Neural cell (in vitro differentiated cells): ENCODE data around the gene ARHGAP6. TPM values are rescaled to one million over a fixed set of nuclear protein-coding genes. Genes with fewer than 3 reads are reported as not detected.

Experiments
- H2AFZ ChIP-seq: fragments of 200-600, 300-800 bp; sonication (generic), shearing (Covaris generic); 2 replicates; pipeline ENCODE4 v1.6.0; 2014; ENCODE audit warnings: low read depth, mild to moderate bottlenecking, antibody characterized with exemption, low read length, moderate library complexity
- H3F3A ChIP-seq: fragments of 200-600 bp; shearing (Covaris generic); 2 replicates; pipeline ENCODE4 v1.6.1; 2016; ENCODE audit warnings: mild to moderate bottlenecking, moderate library complexity, mixed read lengths, antibody characterized with exemption, low read length; ENCODE audit not compliant: insufficient read depth, poor library complexity, severe bottlenecking
- H3K27ac ChIP-seq: fragments of 200-600, 300-800 bp; sonication (generic), shearing (Covaris generic); 2 replicates; pipeline ENCODE4 v1.5.1; 2014; ENCODE audit warnings: mild to moderate bottlenecking, low read length, moderate library complexity
- H3K27me3 ChIP-seq: fragments of 300-800, 200-600 bp; sonication (generic), shearing (Covaris generic); 2 replicates; pipeline ENCODE4 v1.6.0; 2014; ENCODE audit warnings: mild to moderate bottlenecking, low read depth, low read length, moderate library complexity; ENCODE audit not compliant: insufficient read depth
- H3K36me3 ChIP-seq: fragments of 300-800, 200-600 bp; sonication (generic), shearing (Covaris generic); 2 replicates; pipeline ENCODE4 v1.5.1; 2014; ENCODE audit warnings: mild to moderate bottlenecking, antibody characterized with exemption, low read length, moderate library complexity; ENCODE audit not compliant: insufficient read depth
- H3K4me2 ChIP-seq: fragments of 300-800, 200-600 bp; sonication (generic), shearing (Covaris generic); 2 replicates; pipeline ENCODE4 v1.6.0; 2014; ENCODE audit warnings: mild to moderate bottlenecking, low read length
- H3K4me3 ChIP-seq: fragments of 300-800, 200-600 bp; sonication (generic), shearing (Covaris generic); 2 replicates; pipeline ENCODE4 v1.5.1; 2014; ENCODE audit warnings: mild to moderate bottlenecking, low read length, moderate library complexity
- H3K79me2 ChIP-seq: fragments of 200-600 bp; shearing (Covaris generic); replicated peaks from 2 replicates; pipeline ENCODE4 v1.6.0; 2014; ENCODE audit warnings: mild to moderate bottlenecking, low read length, moderate library complexity; ENCODE audit not compliant: insufficient read depth
- H3K9ac ChIP-seq: fragments of 300-800, 200-600 bp; sonication (generic), shearing (Covaris generic); 2 replicates; pipeline ENCODE4 v1.6.1; 2016; ENCODE audit warnings: mild to moderate bottlenecking, low read length, mixed read lengths
- H3K9me2 ChIP-seq: fragments of 200-600 bp; shearing (Covaris generic); 2 replicates; pipeline ENCODE4 v1.6.1; 2016; ENCODE audit warnings: mild to moderate bottlenecking, low read length, mixed read lengths; ENCODE audit not compliant: insufficient read depth
- H3K9me3 ChIP-seq: fragments of 200-600, 300-800 bp; sonication (generic), shearing (Covaris generic); 2 replicates; pipeline ENCODE4 v1.6.1; 2016; ENCODE audit warnings: mild to moderate bottlenecking, mixed run types, low read length, moderate library complexity, mixed read lengths
- H4K20me1 ChIP-seq: fragments of 200-600 bp; shearing (Covaris generic); 2 replicates; pipeline ENCODE4 v1.6.1; 2016; ENCODE audit warnings: mild to moderate bottlenecking, mixed run types; ENCODE audit not compliant: insufficient read depth
- EP300 ChIP-seq: fragments of 450-650 bp; conservative IDR thresholded peaks from 2 replicates; pipeline ENCODE4 v1.6.1; 2014; ENCODE audit warnings: antibody characterized with exemption, mild to moderate bottlenecking, moderate library complexity; ENCODE audit not compliant: poor library complexity, severe bottlenecking
- EZH2 ChIP-seq: fragments of 200-600, 300-800 bp; shearing (Covaris generic), sonication (generic); IDR thresholded peaks from 2 replicates; pipeline ENCODE4 v1.6.1; 2014; ENCODE audit warnings: antibody characterized with exemption, low read length, borderline replicate concordance, mild to moderate bottlenecking; ENCODE audit not compliant: insufficient read depth, poor library complexity, severe bottlenecking
- MXI1 ChIP-seq: fragments of 450-650 bp; conservative IDR thresholded peaks from 2 replicates; pipeline ENCODE4 v1.6.1; 2014; ENCODE audit warnings: antibody characterized with exemption, mild to moderate bottlenecking; ENCODE audit not compliant: poor library complexity, severe bottlenecking
- POLR2AphosphoS5 ChIP-seq: IDR thresholded peaks from 2 replicates; pipeline ENCODE4 v1.6.1; 2012
- RAD21 ChIP-seq: fragments of 450-650 bp; conservative IDR thresholded peaks from 2 replicates; pipeline ENCODE4 v1.6.1; 2014; ENCODE audit warnings: antibody characterized with exemption, mild to moderate bottlenecking, moderate library complexity
- SMC3 ChIP-seq: fragments of 450-650 bp; conservative IDR thresholded peaks from 2 replicates; pipeline ENCODE4 v1.6.1; 2014; ENCODE audit warnings: antibody characterized with exemption, mild to moderate bottlenecking, moderate library complexity; ENCODE audit not compliant: poor library complexity
- TAF1 ChIP-seq: IDR thresholded peaks from 2 replicates; pipeline ENCODE4 v1.6.1; 2012; ENCODE audit warnings: low read depth
- polyA plus RNA-seq: library from polyadenylated mRNA; depleted of rRNA; stranded (reverse); fragments of >200 nt; gene quantifications from 2 replicates; pipeline ENCODE4 v1.2.3, GENCODE V29; 2014
- TF ChIP-seq, protein P1 (sequence below): fragments of 450-650 bp; IDR thresholded peaks from 2 replicates; pipeline ENCODE4 v1.5.1; 2014; ENCODE audit warnings: antibody characterized with exemption, mild to moderate bottlenecking, moderate library complexity; ENCODE audit not compliant: poor library complexity, severe bottlenecking
- TF ChIP-seq, protein P2 (sequence below): IDR thresholded peaks from 2 replicates; pipeline ENCODE4 v1.6.1; 2012; ENCODE audit warnings: borderline replicate concordance

The ARHGAP6 gene
- polyA plus RNA-seq, 1 donor from 2014 or later, result 0.40 TPM

DNA sequence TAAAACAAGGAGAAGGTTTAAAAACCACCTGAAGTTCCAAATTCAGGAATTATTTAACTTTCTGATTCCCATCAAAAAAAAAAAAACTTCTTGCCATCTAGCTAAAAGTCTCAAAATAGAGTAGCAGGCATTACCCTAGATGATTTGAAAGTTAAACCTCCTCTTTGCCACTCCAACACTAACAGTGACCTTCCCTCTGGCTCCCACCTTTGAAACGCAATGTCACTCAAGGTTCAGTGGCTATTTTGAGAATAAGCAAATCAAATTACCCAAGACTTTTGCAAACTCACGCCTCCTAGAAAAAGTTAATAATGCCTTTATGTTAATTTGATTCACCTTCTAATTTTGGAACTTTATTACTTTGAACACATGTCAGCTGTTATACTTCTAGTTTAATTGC, 103.2 kb downstream of the ARHGAP6 start (continued):
- TF ChIP-seq EZH2 (no peak), TAF1 (no peak)

DNA sequence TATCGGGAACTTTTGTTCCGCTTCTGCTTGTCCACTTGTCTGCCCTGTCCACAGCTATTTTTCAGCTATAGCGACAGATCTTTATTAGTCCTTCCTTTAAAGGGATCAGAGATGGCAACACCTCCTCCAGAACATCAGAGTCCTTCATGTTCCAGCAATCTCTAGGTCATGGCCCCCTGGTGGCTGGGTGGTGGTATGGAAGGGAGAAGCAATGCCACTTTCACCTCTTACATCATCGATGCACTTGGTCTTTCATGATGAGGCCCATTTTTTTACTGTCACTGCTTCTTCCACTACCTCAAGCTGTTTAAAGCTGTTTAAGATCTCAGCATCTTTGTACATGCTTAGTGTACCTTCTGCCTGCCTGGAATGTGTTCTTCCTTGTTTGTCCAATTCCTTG, 106.7 kb downstream of the ARHGAP6 start:
- no peak overlapping the region for H3K27ac ChIP-seq
- no peaks in the 10 kb centered on the region for H3F3A ChIP-seq
- H2AFZ ChIP-seq, result no peak overlapping the region
- no peaks in the 10 kb centered on the region for H3K27me3 ChIP-seq
- H3K4me3 ChIP-seq, result no peak overlapping the region
- H3K9me3 ChIP-seq, result no peaks in the 10 kb centered on the region
- H4K20me1 ChIP-seq, result no peaks in the 10 kb centered on the region
- no peaks in the 10 kb centered on the region for H3K36me3 ChIP-seq
- no peak for TF ChIP-seq TAF1
- TF ChIP-seq, protein P1, sequence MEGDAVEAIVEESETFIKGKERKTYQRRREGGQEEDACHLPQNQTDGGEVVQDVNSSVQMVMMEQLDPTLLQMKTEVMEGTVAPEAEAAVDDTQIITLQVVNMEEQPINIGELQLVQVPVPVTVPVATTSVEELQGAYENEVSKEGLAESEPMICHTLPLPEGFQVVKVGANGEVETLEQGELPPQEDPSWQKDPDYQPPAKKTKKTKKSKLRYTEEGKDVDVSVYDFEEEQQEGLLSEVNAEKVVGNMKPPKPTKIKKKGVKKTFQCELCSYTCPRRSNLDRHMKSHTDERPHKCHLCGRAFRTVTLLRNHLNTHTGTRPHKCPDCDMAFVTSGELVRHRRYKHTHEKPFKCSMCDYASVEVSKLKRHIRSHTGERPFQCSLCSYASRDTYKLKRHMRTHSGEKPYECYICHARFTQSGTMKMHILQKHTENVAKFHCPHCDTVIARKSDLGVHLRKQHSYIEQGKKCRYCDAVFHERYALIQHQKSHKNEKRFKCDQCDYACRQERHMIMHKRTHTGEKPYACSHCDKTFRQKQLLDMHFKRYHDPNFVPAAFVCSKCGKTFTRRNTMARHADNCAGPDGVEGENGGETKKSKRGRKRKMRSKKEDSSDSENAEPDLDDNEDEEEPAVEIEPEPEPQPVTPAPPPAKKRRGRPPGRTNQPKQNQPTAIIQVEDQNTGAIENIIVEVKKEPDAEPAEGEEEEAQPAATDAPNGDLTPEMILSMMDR, result no peak
- H3K4me2 ChIP-seq, result no peak overlapping the region
- no peaks in the 10 kb centered on the region for H3K9me2 ChIP-seq
- H3K79me2 ChIP-seq, result no peaks in the 10 kb centered on the region
- H3K9ac ChIP-seq, result no peak overlapping the region

DNA sequence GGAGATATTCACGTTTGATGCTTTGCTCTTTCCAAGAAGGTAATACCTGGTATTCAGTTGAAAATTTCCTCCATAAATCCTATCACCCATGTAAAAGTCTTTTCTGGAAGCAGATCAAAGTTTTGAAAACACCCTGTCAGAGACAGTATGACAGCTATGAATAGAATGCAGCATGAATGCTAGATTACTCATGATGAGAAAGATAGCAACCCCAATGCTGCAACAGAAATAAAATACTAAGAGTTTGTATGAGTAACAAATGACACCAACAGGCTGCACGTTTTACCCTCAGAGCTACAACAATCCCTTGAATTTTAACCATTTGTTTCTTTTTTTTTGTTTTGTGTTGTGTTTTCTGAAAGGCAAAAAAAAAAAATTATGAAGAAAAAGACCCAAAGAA, 108.6 kb downstream of the ARHGAP6 start:
- H4K20me1 ChIP-seq, result no peaks in the 10 kb centered on the region
- no peaks in the 10 kb centered on the region for H3K9me2 ChIP-seq
- H3K27ac ChIP-seq, result no peak overlapping the region
- H3K9ac ChIP-seq, result no peak overlapping the region
- H3K27me3 ChIP-seq, result no peaks in the 10 kb centered on the region
- H3K9me3 ChIP-seq, result no peaks in the 10 kb centered on the region
- H3F3A ChIP-seq, result no peaks in the 10 kb centered on the region
- H3K4me3 ChIP-seq, result no peak overlapping the region
- no peak overlapping the region for H2AFZ ChIP-seq
- no peak overlapping the region for H3K4me2 ChIP-seq
- TF ChIP-seq EZH2 (no peak), SMC3 (no peak), POLR2AphosphoS5 (no peak), MXI1 (no peak), EP300 (no peak), RAD21 (no peak), TAF1 (no peak)
- TF ChIP-seq, protein P2, sequence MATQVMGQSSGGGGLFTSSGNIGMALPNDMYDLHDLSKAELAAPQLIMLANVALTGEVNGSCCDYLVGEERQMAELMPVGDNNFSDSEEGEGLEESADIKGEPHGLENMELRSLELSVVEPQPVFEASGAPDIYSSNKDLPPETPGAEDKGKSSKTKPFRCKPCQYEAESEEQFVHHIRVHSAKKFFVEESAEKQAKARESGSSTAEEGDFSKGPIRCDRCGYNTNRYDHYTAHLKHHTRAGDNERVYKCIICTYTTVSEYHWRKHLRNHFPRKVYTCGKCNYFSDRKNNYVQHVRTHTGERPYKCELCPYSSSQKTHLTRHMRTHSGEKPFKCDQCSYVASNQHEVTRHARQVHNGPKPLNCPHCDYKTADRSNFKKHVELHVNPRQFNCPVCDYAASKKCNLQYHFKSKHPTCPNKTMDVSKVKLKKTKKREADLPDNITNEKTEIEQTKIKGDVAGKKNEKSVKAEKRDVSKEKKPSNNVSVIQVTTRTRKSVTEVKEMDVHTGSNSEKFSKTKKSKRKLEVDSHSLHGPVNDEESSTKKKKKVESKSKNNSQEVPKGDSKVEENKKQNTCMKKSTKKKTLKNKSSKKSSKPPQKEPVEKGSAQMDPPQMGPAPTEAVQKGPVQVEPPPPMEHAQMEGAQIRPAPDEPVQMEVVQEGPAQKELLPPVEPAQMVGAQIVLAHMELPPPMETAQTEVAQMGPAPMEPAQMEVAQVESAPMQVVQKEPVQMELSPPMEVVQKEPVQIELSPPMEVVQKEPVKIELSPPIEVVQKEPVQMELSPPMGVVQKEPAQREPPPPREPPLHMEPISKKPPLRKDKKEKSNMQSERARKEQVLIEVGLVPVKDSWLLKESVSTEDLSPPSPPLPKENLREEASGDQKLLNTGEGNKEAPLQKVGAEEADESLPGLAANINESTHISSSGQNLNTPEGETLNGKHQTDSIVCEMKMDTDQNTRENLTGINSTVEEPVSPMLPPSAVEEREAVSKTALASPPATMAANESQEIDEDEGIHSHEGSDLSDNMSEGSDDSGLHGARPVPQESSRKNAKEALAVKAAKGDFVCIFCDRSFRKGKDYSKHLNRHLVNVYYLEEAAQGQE, result no peak
- TF ChIP-seq, protein P1, result no peak
- no peaks in the 10 kb centered on the region for H3K36me3 ChIP-seq
- H3K79me2 ChIP-seq, result no peaks in the 10 kb centered on the region
